T-helper 22 cell (primary cell): ENCODE results near the gene ATP6V0E2.

ENCODE experiments used
- DNase-seq: peaks from one replicate; pipeline ENCODE4 v3.0.0-alpha.2; 2020; ENCODE audit warnings: low read depth

Gene ATP6V0E2

GRCh38 chr7:149838992-149839408 lies 34.8 kb upstream of the ATP6V0E2 start:
- DNase-seq = no peak

- DNase-seq = no peak
These were observed 33.8 kb upstream of the ATP6V0E2 start for GRCh38 chr7:149839933-149840332.

GRCh38 chr7:149843566-149843965 lies 30.2 kb upstream of the ATP6V0E2 start:
- DNase-seq = no peak

GRCh38 chr7:149844445-149844844 lies 29.3 kb upstream of the ATP6V0E2 start:
- no peak for DNase-seq

GRCh38 chr7:149845257-149845980 lies 28.4 kb upstream of the ATP6V0E2 start:
- no peak for DNase-seq

GRCh38 chr7:149846021-149846420 lies 27.7 kb upstream of the ATP6V0E2 start:
- no peak for DNase-seq

- no peak for DNase-seq
These were observed 27.2 kb upstream of the ATP6V0E2 start for GRCh38 chr7:149846436-149847046.

GRCh38 chr7:149849174-149849573 lies 24.6 kb upstream of the ATP6V0E2 start:
- DNase-seq = no peak

GRCh38 chr7:149850007-149850594 lies 23.7 kb upstream of the ATP6V0E2 start:
- no peak for DNase-seq

- no peak for DNase-seq
These were observed 23.1 kb upstream of the ATP6V0E2 start for GRCh38 chr7:149850716-149851115.

GRCh38 chr7:149851449-149851848 lies 22.3 kb upstream of the ATP6V0E2 start:
- no peak for DNase-seq

- no peak for DNase-seq
These were observed 20.6 kb upstream of the ATP6V0E2 start for GRCh38 chr7:149853157-149853556.

- DNase-seq = no peak
These were observed 19.0 kb upstream of the ATP6V0E2 start for GRCh38 chr7:149854611-149855360.

- no peak for DNase-seq
These were observed 18.1 kb upstream of the ATP6V0E2 start for GRCh38 chr7:149855361-149856305.

- DNase-seq = peak; percentile 29
These were observed 17.2 kb upstream of the ATP6V0E2 start for GRCh38 chr7:149856583-149856982.

- no peak for DNase-seq
These were observed 14.4 kb upstream of the ATP6V0E2 start for GRCh38 chr7:149859369-149859768.

GRCh38 chr7:149859876-149860275 lies 13.9 kb upstream of the ATP6V0E2 start:
- DNase-seq = no peak

GRCh38 chr7:149860821-149861727 lies 12.7 kb upstream of the ATP6V0E2 start:
- DNase-seq = no peak

GRCh38 chr7:149861728-149862045 lies 12.1 kb upstream of the ATP6V0E2 start:
- DNase-seq = no peak

GRCh38 chr7:149862156-149862555 lies 11.6 kb upstream of the ATP6V0E2 start:
- no peak for DNase-seq

GRCh38 chr7:149863500-149863899 lies 10.3 kb upstream of the ATP6V0E2 start:
- DNase-seq = no peak
